ENCODE measurements around the gene AGAP1.

Gene AGAP1

GRCh38 chr2:235511187-235511661, 17.4 kb downstream of the AGAP1 start:
- no peak for DNase-seq

DNA sequence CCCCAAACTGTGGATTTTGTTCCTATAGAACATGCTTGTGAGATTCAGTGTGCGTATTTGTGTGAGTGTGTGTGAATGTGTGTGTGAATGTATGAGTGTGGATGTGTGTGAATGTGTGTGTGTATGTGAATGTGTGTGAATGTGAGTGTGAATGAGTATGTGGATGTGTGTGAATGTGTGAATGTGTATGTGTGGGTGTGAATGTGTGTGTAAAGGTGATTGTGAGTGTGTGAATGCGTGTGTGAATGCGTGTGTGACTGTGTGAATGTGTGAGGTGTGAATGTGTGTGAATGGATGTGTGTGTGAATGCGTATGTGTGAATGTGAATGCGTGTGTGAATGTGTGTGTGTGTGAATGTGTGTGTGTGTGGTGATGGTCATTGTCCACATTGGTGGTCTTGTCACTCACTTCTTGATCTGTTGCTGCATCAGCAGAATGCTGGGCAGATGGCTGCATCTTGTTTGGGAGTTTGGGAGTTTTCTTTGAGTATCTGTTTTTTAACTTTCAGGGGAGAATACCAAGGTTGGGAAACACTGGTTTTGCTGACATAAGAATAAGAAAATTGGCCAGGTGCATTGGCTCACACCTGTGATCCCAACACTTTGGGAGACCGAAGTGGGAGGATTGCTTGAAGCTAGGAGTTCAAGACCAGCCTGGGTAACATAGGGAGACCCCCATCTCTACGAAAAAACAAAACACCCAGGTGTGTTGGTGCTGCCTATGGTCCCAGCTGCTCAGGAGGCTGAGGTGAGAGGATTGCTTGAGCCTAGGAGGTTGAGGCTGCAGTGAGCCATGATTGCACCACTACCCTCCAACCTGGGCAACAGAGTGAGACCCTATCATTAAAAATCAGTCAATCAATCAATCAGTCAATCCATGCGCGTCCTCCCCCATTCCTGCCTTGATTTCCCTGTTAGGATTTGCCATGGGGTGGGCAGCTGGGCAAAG, 18.2 kb downstream of the AGAP1 start:
- DNase-seq, result no peak

DNA sequence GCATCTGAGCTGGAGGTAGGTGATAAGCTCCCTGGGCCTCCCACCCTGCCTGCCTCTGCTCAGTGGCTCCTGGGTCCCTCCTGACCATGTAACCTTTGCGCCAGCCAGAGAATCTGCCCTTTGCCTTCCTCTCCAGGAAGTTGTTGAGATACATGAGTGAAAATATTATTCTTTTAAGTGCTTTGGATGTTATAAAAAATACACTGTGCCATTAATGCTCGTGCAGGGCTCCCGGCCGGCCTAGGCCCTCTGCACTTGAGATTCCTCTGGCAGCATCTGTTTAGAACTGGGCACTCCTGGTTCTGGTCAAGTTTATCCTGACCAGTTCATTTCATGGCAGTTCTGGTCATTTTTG, 18.8 kb downstream of the AGAP1 start:
- DNase-seq, result no peak

GRCh38 chr2:235513984-235514626, 20.3 kb downstream of the AGAP1 start:
- no peak for DNase-seq

DNA sequence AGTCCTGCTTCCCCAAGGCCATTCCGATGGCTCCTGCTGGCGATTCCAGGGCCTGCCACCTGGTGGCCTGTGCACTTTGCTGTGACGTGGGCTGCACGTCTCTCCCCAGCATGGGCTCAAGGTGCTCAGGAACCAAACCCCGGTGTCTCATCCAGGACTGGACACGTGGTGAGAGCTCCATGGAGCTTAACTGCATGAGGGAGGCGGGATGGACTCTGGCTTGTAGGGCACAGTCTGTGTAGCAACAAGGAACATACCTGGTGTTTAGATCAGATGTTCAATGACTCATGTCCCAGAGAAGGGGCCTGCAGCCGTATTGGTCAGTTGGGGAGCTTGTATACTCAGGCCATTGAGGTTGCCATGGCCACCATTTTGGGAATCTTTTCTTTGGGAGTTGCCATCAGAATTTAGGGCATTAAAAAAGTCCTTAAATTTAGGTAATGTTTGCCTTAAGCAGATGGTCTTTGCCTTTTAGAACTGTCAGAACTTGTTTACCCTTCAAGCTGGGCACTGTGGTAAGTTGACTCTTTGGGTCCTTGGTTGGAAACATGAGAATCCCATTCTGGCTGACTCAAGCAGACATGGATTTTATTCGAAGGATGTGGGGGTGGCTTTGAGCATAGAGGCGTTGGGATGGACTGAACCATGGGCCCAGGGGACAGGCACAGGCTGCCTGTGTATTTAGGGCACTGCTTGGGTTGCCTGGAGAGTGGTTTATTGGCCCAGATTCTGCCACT, 21.0 kb downstream of the AGAP1 start:
- no peak for DNase-seq

GRCh38 chr2:235515364-235515742, 21.5 kb downstream of the AGAP1 start:
- DNase-seq, result no peak

DNA sequence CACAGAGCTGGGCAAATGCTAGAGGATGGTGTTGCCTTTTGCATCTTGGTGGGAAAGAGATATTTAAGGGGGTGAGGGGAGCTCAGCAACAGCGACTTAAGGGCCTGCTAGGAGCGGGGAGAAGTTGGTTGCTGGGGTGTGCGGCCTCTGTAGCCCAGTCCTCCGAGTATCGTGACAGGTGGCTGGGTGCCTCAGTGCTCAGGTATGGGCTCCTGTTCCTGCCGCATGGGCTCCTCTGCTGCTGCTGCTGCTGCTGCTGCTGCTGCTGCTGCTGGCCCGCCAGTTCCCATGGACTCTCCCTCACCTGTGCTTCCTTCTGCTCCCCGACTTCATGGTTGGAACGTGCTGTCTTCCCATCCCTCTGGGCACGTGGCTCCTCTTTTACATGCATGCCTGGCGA, 22.0 kb downstream of the AGAP1 start:
- DNase-seq, result no peak

- no peak for DNase-seq
Observed at GRCh38 chr2:235516257-235516656, 22.4 kb downstream of the AGAP1 start.

DNA sequence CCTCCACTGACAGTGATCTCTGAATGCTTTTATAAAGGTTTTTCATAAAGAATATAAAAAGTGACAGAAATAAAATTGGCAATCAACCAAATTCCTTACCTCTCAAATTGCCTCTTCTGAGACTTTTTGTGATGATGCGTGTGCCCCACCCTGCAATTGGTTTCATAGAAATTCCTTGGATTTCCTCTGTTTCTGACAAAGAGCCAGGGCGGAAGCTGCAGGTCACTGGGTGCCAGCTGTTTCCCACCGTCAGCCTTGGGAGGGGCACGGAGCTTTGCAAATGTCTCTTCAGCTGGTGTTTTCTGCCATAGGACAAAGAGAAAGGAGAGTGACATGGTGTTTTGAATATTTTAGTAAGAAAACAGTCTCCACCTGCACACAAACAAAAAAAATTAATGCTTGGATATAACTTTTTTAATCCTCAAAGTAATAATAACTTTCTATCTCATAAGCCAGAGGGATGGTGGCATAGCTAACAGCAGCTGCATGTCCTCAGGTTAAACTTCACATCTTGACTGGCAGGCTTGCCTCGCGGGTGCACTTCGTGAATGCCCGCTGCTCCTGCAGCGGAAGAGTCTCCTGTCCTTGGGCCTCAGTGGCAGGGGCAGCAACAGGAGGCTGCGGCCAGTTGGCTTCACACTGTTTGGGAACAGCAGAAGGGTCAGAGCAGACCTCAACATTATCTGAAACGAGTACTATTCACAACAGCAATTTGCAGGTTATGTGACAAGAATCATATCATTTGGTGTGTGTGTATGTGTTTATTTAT, 24.7 kb downstream of the AGAP1 start:
- no peak for DNase-seq

GRCh38 chr2:235520787-235521186, 26.9 kb downstream of the AGAP1 start:
- DNase-seq, result no peak

DNA sequence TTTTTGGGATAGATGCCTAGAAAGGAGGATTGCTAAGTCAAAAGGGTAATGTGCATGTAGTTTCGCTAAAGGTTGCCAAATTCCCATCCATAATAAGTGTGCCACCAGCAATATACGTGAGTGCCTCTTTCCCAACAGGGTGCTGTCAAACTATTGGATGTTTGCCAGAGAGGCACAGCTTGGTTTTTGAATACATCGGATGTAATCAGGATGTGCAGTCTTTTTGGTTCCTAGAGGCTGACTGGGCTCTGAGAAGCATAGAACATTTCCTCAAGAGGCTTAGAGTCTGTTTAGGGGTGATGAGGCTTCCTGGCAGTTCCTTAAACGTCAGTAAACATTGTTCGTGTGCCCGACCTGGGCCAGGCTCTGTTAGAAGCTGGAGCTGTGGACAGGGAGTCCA, 28.0 kb downstream of the AGAP1 start:
- no peak for DNase-seq

DNA sequence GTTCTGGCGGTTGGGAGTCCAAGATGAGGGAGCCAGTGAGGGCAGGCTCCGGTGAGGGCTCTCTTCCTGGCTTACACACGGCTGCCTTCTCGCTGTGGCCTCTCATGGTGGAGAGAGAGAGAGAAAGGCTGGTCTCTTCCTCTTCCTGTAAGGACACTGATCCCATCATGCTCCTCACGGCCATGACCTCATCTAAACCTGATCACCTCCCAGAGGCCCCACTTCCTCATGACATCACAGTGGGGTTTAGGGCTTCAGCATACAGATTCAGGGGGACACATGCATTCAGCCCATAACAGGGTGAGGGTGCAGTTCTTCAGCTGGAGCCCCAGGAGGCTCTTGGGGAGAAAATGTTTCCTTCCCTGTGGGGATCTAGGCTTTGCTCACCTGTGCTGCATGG, 29.2 kb downstream of the AGAP1 start:
- DNase-seq, result no peak

DNA sequence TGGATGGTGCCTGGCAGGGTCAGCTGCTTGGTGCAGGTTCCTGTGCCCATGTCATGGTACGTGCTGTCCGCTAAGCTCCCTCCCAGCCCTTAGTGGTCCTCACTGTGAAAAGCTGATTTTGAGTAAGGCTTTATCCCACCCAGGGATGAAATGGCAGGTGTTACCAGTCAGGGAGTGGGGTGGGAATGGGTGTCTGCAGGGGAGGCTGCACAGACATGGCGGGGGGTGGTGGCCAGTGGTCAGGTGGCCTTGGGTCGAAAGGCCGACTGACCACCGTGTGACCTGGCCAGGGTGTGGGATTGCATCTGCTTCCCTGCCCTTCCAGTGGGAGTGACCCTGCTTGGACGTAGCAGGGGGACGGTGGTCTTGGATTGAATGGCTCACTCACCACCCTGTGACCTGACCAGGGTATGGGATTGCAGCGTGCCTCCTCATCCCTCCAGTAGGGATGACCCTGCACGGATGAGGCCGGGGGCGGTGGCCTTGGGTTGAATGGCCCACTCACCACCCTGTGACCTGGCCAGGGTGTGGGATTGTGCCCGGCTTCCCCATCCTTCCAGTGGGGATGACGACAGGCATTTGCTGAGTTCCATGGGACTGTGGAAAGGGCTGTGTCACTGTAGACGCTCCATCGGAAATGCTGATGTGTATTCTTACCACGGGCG, 29.8 kb downstream of the AGAP1 start:
- no peak for DNase-seq

DNA sequence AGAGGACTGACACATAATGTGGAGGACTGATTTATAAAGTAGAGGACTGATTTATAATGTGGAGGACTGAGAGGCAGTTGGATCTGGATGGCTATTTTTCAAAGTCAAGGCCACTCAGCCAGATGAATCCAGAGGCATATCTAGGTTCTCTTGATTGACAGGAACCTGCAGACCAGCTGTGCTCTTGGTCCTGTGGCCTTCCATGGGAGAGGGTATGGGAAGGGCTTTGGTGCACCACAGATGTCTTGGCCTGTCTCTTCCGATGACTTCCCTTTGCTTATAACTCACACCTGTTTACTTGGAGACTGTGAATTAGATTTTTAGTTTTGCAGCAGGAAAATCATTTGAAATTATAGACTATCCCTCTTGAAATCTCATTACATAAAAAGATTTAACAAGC, 32.3 kb downstream of the AGAP1 start:
- no peak for DNase-seq

- DNase-seq, result no peak
Observed at GRCh38 chr2:235527806-235528469, 34.1 kb downstream of the AGAP1 start.

DNA sequence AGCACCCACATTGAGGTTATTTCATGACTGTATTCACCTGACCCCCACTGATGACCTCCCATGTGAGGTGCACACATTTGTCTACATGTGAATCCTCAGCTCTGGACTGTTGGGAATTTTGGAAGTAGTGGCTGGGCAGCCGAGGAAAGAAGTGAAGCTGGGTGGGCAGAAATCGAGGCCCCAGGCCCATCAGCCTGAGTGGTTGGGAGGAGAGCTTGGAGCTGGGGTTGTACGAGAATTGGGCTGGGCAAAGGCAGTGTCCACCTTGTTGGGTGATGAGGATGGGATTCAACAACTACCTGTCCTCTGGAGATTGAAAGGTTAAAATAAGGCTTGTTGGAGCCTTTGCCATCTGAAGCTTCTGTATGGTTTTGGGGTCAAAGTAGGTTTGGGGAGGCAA, 35.8 kb downstream of the AGAP1 start:
- DNase-seq, result no peak

DNA sequence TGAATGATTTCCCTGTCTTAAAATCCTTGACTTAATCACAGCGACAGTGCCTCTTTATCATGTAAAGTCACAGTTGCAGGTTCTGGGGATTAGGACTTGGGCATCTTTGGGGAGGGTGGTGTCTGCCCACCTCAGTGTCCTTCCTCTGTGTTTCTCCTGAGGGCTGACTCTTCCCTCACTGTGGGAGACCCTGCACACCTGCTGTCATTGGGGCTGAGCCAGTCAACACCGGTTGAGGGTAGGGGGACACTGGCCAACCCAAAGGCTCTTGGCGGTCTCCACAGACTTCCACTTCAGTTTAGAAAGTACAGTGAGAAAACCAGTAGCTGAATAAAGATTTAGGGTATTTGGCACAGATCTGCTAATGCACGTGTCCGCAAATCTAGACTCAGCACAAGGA, 36.9 kb downstream of the AGAP1 start:
- no peak for DNase-seq

GRCh38 chr2:235532307-235532706, 38.5 kb downstream of the AGAP1 start:
- no peak for DNase-seq

DNA sequence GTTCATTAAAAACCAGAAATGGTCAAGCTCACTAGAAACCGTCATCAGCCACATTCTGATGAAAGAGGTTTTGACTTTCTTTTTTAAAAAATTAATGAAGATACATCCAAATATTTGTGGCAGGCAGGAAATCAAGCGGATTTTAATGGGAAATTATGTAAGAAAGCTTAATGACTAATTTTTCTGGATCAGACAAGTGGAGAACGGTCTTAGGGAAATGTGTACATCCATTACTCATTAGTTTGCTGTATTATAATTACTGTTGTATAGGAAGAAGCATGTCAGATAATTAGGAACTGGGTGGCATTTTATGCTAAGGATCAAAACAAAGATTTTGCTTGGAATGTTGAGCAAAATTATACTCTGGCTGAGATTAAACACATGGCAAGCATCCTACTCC, 39.4 kb downstream of the AGAP1 start:
- DNase-seq, result no peak

- no peak for DNase-seq
Observed at GRCh38 chr2:235533616-235534385, 40.0 kb downstream of the AGAP1 start.
